Liver (tissue), 9 donors: ENCODE results near the gene GTPBP6. TPM values are rescaled to one million over a fixed set of nuclear protein-coding genes. Genes with fewer than 3 reads are reported as not detected.
A peak's percentile ranks its signal among the peaks of the same experiment; 100 is the strongest.

Source experiments
- DNase-seq: peaks from one replicate; pipeline ENCODE4 v3.0.0-alpha.2; 2017; ENCODE audit warnings: low spot score
- H3K27ac ChIP-seq, 2 donors: one replicate each; pipeline ENCODE4 v1.7.0; 2013; ENCODE audit warnings: inconsistent platforms in 2 of 2, low read length in 2 of 2, control low read depth in 1 of 2, low read depth in 1 of 2, mild to moderate bottlenecking in 1 of 2
- H3K27me3 ChIP-seq, 4 donors: one replicate each; pipeline versions ENCODE4 v1.6.1 to v1.7.0; 2013; ENCODE audit warnings: low read length in 3 of 4, inconsistent platforms in 1 of 4, mild to moderate bottlenecking in 1 of 4, moderate library complexity in 1 of 4; ENCODE audit not compliant: control insufficient read depth in 4 of 4, insufficient read depth in 4 of 4
- H3K36me3 ChIP-seq, 4 donors: one replicate each; pipeline versions ENCODE4 v1.6.1 to v1.7.0; 2013; ENCODE audit warnings: low read length in 3 of 4, mild to moderate bottlenecking in 3 of 4, low read depth in 1 of 4, moderate library complexity in 1 of 4; ENCODE audit not compliant: control insufficient read depth in 4 of 4, insufficient read depth in 3 of 4
- H3K4me1 ChIP-seq, 4 donors: one replicate each; pipeline versions ENCODE4 v1.6.1 to v1.7.0; 2013; ENCODE audit warnings: low read length in 3 of 4, mild to moderate bottlenecking in 3 of 4, moderate library complexity in 1 of 4; ENCODE audit not compliant: control insufficient read depth in 4 of 4, insufficient read depth in 4 of 4
- H3K4me3 ChIP-seq, 3 donors: one replicate each; pipeline versions ENCODE4 v1.6.1 to v1.7.0; 2013; ENCODE audit warnings: low read length in 3 of 3, control low read depth in 1 of 3, low read depth in 1 of 3, mild to moderate bottlenecking in 1 of 3
- H3K9ac ChIP-seq, 2 donors: one replicate each; pipeline ENCODE4 v1.7.0; 2013; ENCODE audit warnings: low read length in 2 of 2, mild to moderate bottlenecking in 2 of 2, moderate library complexity in 2 of 2, control low read depth in 1 of 2, low read depth in 1 of 2
- H3K9me3 ChIP-seq, 4 donors: one replicate each; pipeline versions ENCODE4 v1.6.1 to v1.7.0; 2013; ENCODE audit warnings: low read length in 3 of 4; ENCODE audit not compliant: control insufficient read depth in 4 of 4
- ATF3 ChIP-seq: IDR thresholded peaks from 2 replicates; pipeline ENCODE4 v1.6.1; 2016; ENCODE audit warnings: antibody characterized with exemption
- EGR1 ChIP-seq, 2 donors: IDR thresholded peaks; 2 replicates each; pipeline ENCODE4 v1.6.1; 2016 to 2018; ENCODE audit warnings: antibody characterized with exemption in 2 of 2, low read depth in 2 of 2
- FOXA1 ChIP-seq: IDR thresholded peaks from 2 replicates; pipeline ENCODE4 v1.6.1; 2016; ENCODE audit warnings: antibody characterized with exemption
- FOXA2 ChIP-seq: IDR thresholded peaks from 2 replicates; pipeline ENCODE4 v1.6.1; 2016; ENCODE audit warnings: antibody characterized with exemption
- GABPA ChIP-seq, 2 donors: IDR thresholded peaks in 1 of 2; conservative IDR thresholded peaks in 1 of 2; 2 replicates each; pipeline ENCODE4 v1.6.1; 2016; ENCODE audit warnings: antibody characterized with exemption in 2 of 2, mild to moderate bottlenecking in 1 of 2, moderate library complexity in 1 of 2
- HNF4A ChIP-seq, 2 donors: conservative IDR thresholded peaks; 2 replicates each; pipeline ENCODE4 v1.6.1; 2016; ENCODE audit warnings: antibody characterized with exemption in 2 of 2, mild to moderate bottlenecking in 2 of 2
- JUND ChIP-seq, 2 donors: IDR thresholded peaks; 2 replicates each; pipeline ENCODE4 v1.6.1; 2016; ENCODE audit warnings: antibody characterized with exemption in 2 of 2
- NR2F2 ChIP-seq: IDR thresholded peaks from 2 replicates; pipeline ENCODE4 v1.6.1; 2016; ENCODE audit warnings: antibody characterized with exemption
- RAD21 ChIP-seq, 2 donors: IDR thresholded peaks; 2 replicates each; pipeline ENCODE4 v1.6.1; 2016; ENCODE audit warnings: antibody characterized with exemption in 2 of 2, mild to moderate bottlenecking in 2 of 2
- REST ChIP-seq: IDR thresholded peaks from 2 replicates; pipeline ENCODE4 v1.6.1; 2016; ENCODE audit warnings: antibody characterized with exemption, mild to moderate bottlenecking
- RXRA ChIP-seq, 2 donors: IDR thresholded peaks; 2 replicates each; pipeline ENCODE4 v1.6.1; 2017 to 2018; ENCODE audit warnings: antibody characterized with exemption in 2 of 2, mild to moderate bottlenecking in 1 of 2
- SP1 ChIP-seq: IDR thresholded peaks from 2 replicates; pipeline ENCODE4 v1.6.1; 2018; ENCODE audit warnings: antibody characterized with exemption, mild to moderate bottlenecking
- TAF1 ChIP-seq: conservative IDR thresholded peaks from 2 replicates; pipeline ENCODE4 v1.6.1; 2016; ENCODE audit warnings: antibody characterized with exemption, mild to moderate bottlenecking
- YY1 ChIP-seq: IDR thresholded peaks from 2 replicates; pipeline ENCODE4 v1.6.1; 2016; ENCODE audit warnings: antibody characterized with exemption, mild to moderate bottlenecking
- WGBS: extraction: QIAGEN DNeasy Blood & Tissue Kit; methylation state at CpG from one replicate; pipeline ENCODE4 v1.1.7; 2013; 5-methylcytosine and 5-hydroxymethylcytosine counted together
- polyA plus RNA-seq, 2 donors: library from polyadenylated mRNA; stranded (reverse) in 1 of 2; unstranded in 1 of 2; fragments of 200-250 nt in 1 of 2; fragments of >200 nt in 1 of 2; fragmentation: Nextera tagmentation in 1 of 2; extraction: Ambion mirVana in 1 of 2; gene quantifications; one replicate each; pipeline versions ENCODE4 v1.2.1 to v1.2.3, GENCODE V29; 2013 to 2015
- total RNA-seq, 2 donors: library from RNA; depleted of rRNA; stranded (reverse); fragments of >200 nt; gene quantifications; one replicate each; pipeline ENCODE4 v1.2.3, GENCODE V29; 2014
- TF ChIP-seq, protein P1 (sequence below): IDR thresholded peaks from 2 replicates; pipeline ENCODE4 v1.6.1; 2016; ENCODE audit warnings: antibody characterized with exemption
- TF ChIP-seq, protein P2 (sequence below): fragments of 150-350 bp; IDR thresholded peaks from 2 replicates; pipeline ENCODE4 v1.5.1; 2017; ENCODE audit warnings: improper control_type of control experiment, low read depth, low read length; ENCODE audit not compliant: missing input control
- donor health status: healthy.
- donor health status: healthy.
- donor health status: healthy.
- donor health status: healthy.
- donor health status: healthy.

GTPBP6 gene
- total RNA-seq (10 to 100 TPM; 15.4 to 17.9 TPM), polyA plus RNA-seq (10 to 100 TPM; 11.3 to 29.2 TPM)

- DNase-seq = peak; percentile 99
- WGBS = under 1% methylated on average over 97 of the region's 97 CpGs
- Histone ChIP-seq H3K27ac (peak within 1 kb of the TSS; percentile 84 to 91), H3K27me3 (no peaks in the 10 kb centered on the region), H3K4me1 (peaks cover 10 to 27% (median 15%) of the 10 kb centered on the region in 4 donors), H3K4me3 (peak within 1 kb of the TSS; percentile 78 to 88 (median 81)), H3K36me3 (peaks cover 3 to 11% (median 8%) of the 10 kb centered on the region in 4 donors), H3K9me3 (no peaks in the 10 kb centered on the region), H3K9ac (peak within 1 kb of the TSS; percentile 65 to 88)
- TF ChIP-seq EGR1 (IDR thresholded peaks at IDR 0.05; ENCODE audit: low read depth in 2 of 2) (peak; percentile 80 to 97), JUND (IDR thresholded peaks at IDR 0.05) (no peak), HNF4A (conservative IDR thresholded peaks at IDR 0.05) (no peak), FOXA2 (no peak), GABPA (IDR thresholded peaks at IDR 0.05 in 1 of 2, conservative IDR thresholded peaks at IDR 0.05 in 1 of 2) (no peak), REST (no peak), SP1 (peak; percentile 97), FOXA1 (no peak), RXRA (IDR thresholded peaks at IDR 0.05) (no peak), YY1 (no peak), NR2F2 (no peak), TAF1 (no peak), ATF3 (no peak), RAD21 (IDR thresholded peaks at IDR 0.05) (no peak)
- TF ChIP-seq, protein P1, sequence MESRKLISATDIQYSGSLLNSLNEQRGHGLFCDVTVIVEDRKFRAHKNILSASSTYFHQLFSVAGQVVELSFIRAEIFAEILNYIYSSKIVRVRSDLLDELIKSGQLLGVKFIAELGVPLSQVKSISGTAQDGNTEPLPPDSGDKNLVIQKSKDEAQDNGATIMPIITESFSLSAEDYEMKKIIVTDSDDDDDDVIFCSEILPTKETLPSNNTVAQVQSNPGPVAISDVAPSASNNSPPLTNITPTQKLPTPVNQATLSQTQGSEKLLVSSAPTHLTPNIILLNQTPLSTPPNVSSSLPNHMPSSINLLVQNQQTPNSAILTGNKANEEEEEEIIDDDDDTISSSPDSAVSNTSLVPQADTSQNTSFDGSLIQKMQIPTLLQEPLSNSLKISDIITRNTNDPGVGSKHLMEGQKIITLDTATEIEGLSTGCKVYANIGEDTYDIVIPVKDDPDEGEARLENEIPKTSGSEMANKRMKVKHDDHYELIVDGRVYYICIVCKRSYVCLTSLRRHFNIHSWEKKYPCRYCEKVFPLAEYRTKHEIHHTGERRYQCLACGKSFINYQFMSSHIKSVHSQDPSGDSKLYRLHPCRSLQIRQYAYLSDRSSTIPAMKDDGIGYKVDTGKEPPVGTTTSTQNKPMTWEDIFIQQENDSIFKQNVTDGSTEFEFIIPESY = no peak
- TF ChIP-seq, protein P2, sequence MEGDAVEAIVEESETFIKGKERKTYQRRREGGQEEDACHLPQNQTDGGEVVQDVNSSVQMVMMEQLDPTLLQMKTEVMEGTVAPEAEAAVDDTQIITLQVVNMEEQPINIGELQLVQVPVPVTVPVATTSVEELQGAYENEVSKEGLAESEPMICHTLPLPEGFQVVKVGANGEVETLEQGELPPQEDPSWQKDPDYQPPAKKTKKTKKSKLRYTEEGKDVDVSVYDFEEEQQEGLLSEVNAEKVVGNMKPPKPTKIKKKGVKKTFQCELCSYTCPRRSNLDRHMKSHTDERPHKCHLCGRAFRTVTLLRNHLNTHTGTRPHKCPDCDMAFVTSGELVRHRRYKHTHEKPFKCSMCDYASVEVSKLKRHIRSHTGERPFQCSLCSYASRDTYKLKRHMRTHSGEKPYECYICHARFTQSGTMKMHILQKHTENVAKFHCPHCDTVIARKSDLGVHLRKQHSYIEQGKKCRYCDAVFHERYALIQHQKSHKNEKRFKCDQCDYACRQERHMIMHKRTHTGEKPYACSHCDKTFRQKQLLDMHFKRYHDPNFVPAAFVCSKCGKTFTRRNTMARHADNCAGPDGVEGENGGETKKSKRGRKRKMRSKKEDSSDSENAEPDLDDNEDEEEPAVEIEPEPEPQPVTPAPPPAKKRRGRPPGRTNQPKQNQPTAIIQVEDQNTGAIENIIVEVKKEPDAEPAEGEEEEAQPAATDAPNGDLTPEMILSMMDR = no peak
These were observed at the start of gene GTPBP6 for GRCh38 chrX:318739-319578. GTPBP6 (minus strand) TSS chrX:318796; CDS start chrX:318787, 9 bp downstream.
